Adrenal gland (tissue), 12 donors: ENCODE measurements around the gene TRAF1. TPM values are rescaled to one million over a fixed set of nuclear protein-coding genes. Genes with fewer than 3 reads are reported as not detected.

ENCODE experiments used
- DNase-seq, 7 donors: peaks; one replicate each; pipeline ENCODE4 v3.0.0-alpha.2; 2019 to 2020
- H3K27ac ChIP-seq, 5 donors: fragments of 200-600 bp; sonication (generic) in 4 of 5; 1 replicate in 3 of 5; 2 replicates in 2 of 5; pipeline versions ENCODE4 v1.5.1 to v1.8.0; 2016 to 2020; ENCODE audit warnings: mild to moderate bottlenecking in 1 of 5
- H3K27me3 ChIP-seq: fragments of 200-600 bp; 2 replicates; pipeline ENCODE4 v1.8.0; 2021
- H3K36me3 ChIP-seq, 2 donors: fragments of 200-600 bp; replicated peaks in 1 of 2; 1 replicate in 1 of 2; 2 replicates in 1 of 2; pipeline versions ENCODE4 v1.5.1 to v1.8.0; 2018 to 2022
- H3K4me1 ChIP-seq, 2 donors: fragments of 200-600 bp; replicated peaks in 1 of 2; 1 replicate in 1 of 2; 2 replicates in 1 of 2; pipeline versions ENCODE4 v1.5.1 to v1.8.0; 2018 to 2021
- H3K4me3 ChIP-seq, 4 donors: fragments of 200-600 bp; sonication (generic) in 3 of 4; one replicate each; pipeline ENCODE4 v1.5.1; 2016 to 2018
- H3K9me3 ChIP-seq, 3 donors: fragments of 200-600 bp; sonication (generic) in 1 of 3; replicated peaks in 1 of 3; 1 replicate in 2 of 3; 2 replicates in 1 of 3; pipeline versions ENCODE4 v1.5.1 to v1.8.0; 2016 to 2021
- CTCF ChIP-seq, 6 experiments: fragments of 450-650 bp in 4 of 6; fragments of 200-600 bp in 2 of 6; sonication (generic) in 1 of 6; IDR thresholded peaks; 1 replicate in 5 of 6; 2 replicates in 1 of 6; pipeline versions ENCODE4 v1.5.1 to v1.8.0; 2016 to 2021; ENCODE audit warnings: antibody characterized with exemption in 6 of 6, mild to moderate bottlenecking in 2 of 6, moderate library complexity in 1 of 6
- POLR2A ChIP-seq, 2 donors: fragments of 450-650 bp; IDR thresholded peaks; one replicate each; pipeline ENCODE4 v1.6.1; 2017; ENCODE audit warnings: antibody characterized with exemption in 2 of 2, mild to moderate bottlenecking in 2 of 2, moderate library complexity in 1 of 2
- WGBS, 4 donors: extraction: QIAGEN DNeasy Blood & Tissue Kit in 2 of 4; methylation state at CpG; one replicate each; pipeline versions ENCODE4 v1.1.5 to v1.1.7; 2013 to 2017; 5-methylcytosine and 5-hydroxymethylcytosine counted together
- intact Hi-C, 2 donors: fragments of 100-400 bp; cut with DNase I; formaldehyde crosslinking; loops; one replicate each; pipeline versions ENCODE4 v1.14.1 to v1.15.0; 2022 to 2023
- polyA plus RNA-seq, 3 donors: library from polyadenylated mRNA; stranded (reverse); fragments of 200-250 nt in 2 of 3; fragments of 350-450 nt in 1 of 3; fragmentation: Illumina TruSeq in 1 of 3; extraction: RNeasy Lipid Tissue Mini Kit (QIAGEN cat#74804) in 1 of 3; gene quantifications; one replicate each; pipeline ENCODE4 v1.2.3, GENCODE V29; 2013 to 2014
- total RNA-seq, 9 donors: library from RNA; depleted of rRNA in 4 of 9; stranded (reverse); fragments of >200 nt in 4 of 9; fragments of 120-200 nt in 1 of 9; fragmentation: NEBNext Ultra II Directional in 1 of 9; extraction: Animal tissue kit (Norgen Biotek cat#: 25700) in 1 of 9; gene quantifications; one replicate each; pipeline versions ENCODE4 v1.1.0 to v1.2.4, GENCODE V29; 2013 to 2023
- donor health status: healthy with polysubstance abuse.
- donor health status: Bipolar disorder and iron deficiency.
- donor health status: DM: yes; HTN: yes; CAD: no.
- donor health status: DM: no; HTN: no; CAD: no.
- donor health status: DM: no; HTN: no; CAD: no.
- donor health status: DM: yes; HTN: yes; CAD: no.

The TRAF1 gene
- total and polyA plus RNA-seq, 12 donors = 1.6 to 42.7 (median 7.0) TPM

- Histone ChIP-seq H3K9me3 (no peaks in the 10 kb centered on the region), H3K27me3 (no peaks in the 10 kb centered on the region), H3K36me3 (peaks cover 0 to 14% of the 10 kb centered on the region in 2 donors), H3K4me3 (no peak overlapping the region), H3K4me1 (peaks cover 0 to 26% of the 10 kb centered on the region in 2 donors), H3K27ac (no peak overlapping the region)
- intact Hi-C loops = loop anchor here in 1 of 2 donors (5.0 kb wide), 1 partner anchor 64 kb away; no protein-coding TSS in a partner anchor
- no peak for DNase-seq
- WGBS, 4 donors = 93 to 96% (median 93%) methylated on average over 3 of the region's 3 CpGs
- TF ChIP-seq POLR2A (IDR thresholded peaks at IDR 0.05) (no peak), CTCF (IDR thresholded peaks at IDR 0.05) (no peak)
These were observed 53.6 kb downstream of the TRAF1 start for GRCh38 chr9:120872791-120873502.

GRCh38 chr9:120870206-120870605, 56.4 kb downstream of the TRAF1 start:
- intact Hi-C loops = loop anchor here in 1 of 2 donors (5.0 kb wide), 1 partner anchor 67 kb away; no protein-coding TSS in a partner anchor

GRCh38 chr9:120869726-120870125, 56.9 kb downstream of the TRAF1 start:
- TF ChIP-seq CTCF (IDR thresholded peaks at IDR 0.05) = no peak
- TF ChIP-seq POLR2A (IDR thresholded peaks at IDR 0.05) = no peak
- Histone ChIP-seq H3K9me3 (no peaks in the 10 kb centered on the region), H3K27me3 (no peaks in the 10 kb centered on the region), H3K4me1 (peaks cover 0 to 15% of the 10 kb centered on the region in 2 donors), H3K36me3 (peaks cover 0 to 17% of the 10 kb centered on the region in 2 donors), H3K4me3 (no peak overlapping the region), H3K27ac (peak overlapping the region in 3 of 5 donors; percentile 68 to 90 (median 86))
- DNase-seq = no peak
- intact Hi-C loops = loop anchor here in 1 of 2 donors (5.0 kb wide), 1 partner anchor 68 kb away; no protein-coding TSS in a partner anchor
- WGBS, 4 donors = 56 to 80% (median 58%) methylated on average over 10 of the region's 10 CpGs; no CpG with 5 or more reads in 1 of the 4 donors

More at GRCh38 chr9:120870206-120870605, 56.4 kb downstream of the TRAF1 start:
- no peak for DNase-seq
- TF ChIP-seq POLR2A (IDR thresholded peaks at IDR 0.05) (no peak), CTCF (IDR thresholded peaks at IDR 0.05) (no peak)
- Histone ChIP-seq H3K36me3 (peaks cover 0 to 17% of the 10 kb centered on the region in 2 donors), H3K9me3 (no peaks in the 10 kb centered on the region), H3K4me3 (no peak overlapping the region), H3K4me1 (peaks cover 0 to 15% of the 10 kb centered on the region in 2 donors), H3K27me3 (no peaks in the 10 kb centered on the region), H3K27ac (peak overlapping the region in 2 of 5 donors; percentile 86 to 90)
- 81 to 91% (median 85%) methylated on average over 9 of the region's 9 CpGs for WGBS, 4 donors

- H3K27ac ChIP-seq = peak overlapping the region; percentile 24 to 90 (median 84)
- 23 to 26% (median 24%) methylated on average over 10 of the region's 10 CpGs for WGBS, 4 donors
- intact Hi-C loops = no loop called here
- no peaks in the 10 kb centered on the region for H3K9me3 ChIP-seq
- TF ChIP-seq POLR2A (IDR thresholded peaks at IDR 0.05) (no peak), CTCF (IDR thresholded peaks at IDR 0.05) (no peak)
- peaks cover 0 to 15% of the 10 kb centered on the region in 2 donors for H3K4me1 ChIP-seq
- H3K4me3 ChIP-seq = peak overlapping the region in 3 of 4 donors; percentile 28 to 68 (median 45)
- no peak for DNase-seq
- H3K36me3 ChIP-seq = peaks cover 0 to 17% of the 10 kb centered on the region in 2 donors
- no peaks in the 10 kb centered on the region for H3K27me3 ChIP-seq
These were observed 57.3 kb downstream of the TRAF1 start for GRCh38 chr9:120869360-120869687.
